Progenitor cell of endocrine pancreas (in vitro differentiated cells): ENCODE results near the gene SCN11A. TPM values are rescaled to one million over a fixed set of nuclear protein-coding genes. Genes with fewer than 3 reads are reported as not detected.

Experiments used
- DNase-seq: peaks from one replicate; pipeline ENCODE4 v3.0.0; 2021; ENCODE audit warnings: low spot score; ENCODE audit not compliant: unreplicated experiment
- H3K27ac Mint-ChIP-seq: 2 replicates; pipeline ENCODE4 v1.8.0; 2021; ENCODE audit warnings: mild to moderate bottlenecking, moderate library complexity, mixed read lengths
- H3K27me3 Mint-ChIP-seq: 2 replicates; pipeline ENCODE4 v1.8.0; 2021; ENCODE audit warnings: mixed read lengths
- H3K36me3 Mint-ChIP-seq: 2 replicates; pipeline ENCODE4 v1.8.0; 2022; ENCODE audit warnings: mixed read lengths; ENCODE audit not compliant: insufficient read depth
- H3K4me1 Mint-ChIP-seq: 2 replicates; pipeline ENCODE4 v1.8.0; 2021; ENCODE audit warnings: low read depth, mixed read lengths
- H3K4me3 Mint-ChIP-seq: 2 replicates; pipeline ENCODE4 v1.8.0; 2021; ENCODE audit warnings: low read depth, mild to moderate bottlenecking, moderate library complexity, mixed read lengths
- H3K9me3 Mint-ChIP-seq: 2 replicates; pipeline ENCODE4 v1.8.0; 2021; ENCODE audit warnings: low read depth, mixed read lengths
- total RNA-seq: library from RNA; stranded (reverse); gene quantifications from 2 replicates; pipeline ENCODE4 v1.2.1, GENCODE V29; 2021
- TF ChIP-seq, protein P1 (sequence below): fragments of 200-600 bp; sonication (generic); IDR thresholded peaks from one replicate; pipeline ENCODE4 v1.5.0; 2021; ENCODE audit warnings: antibody characterized with exemption, mild to moderate bottlenecking; ENCODE audit not compliant: unreplicated experiment

SCN11A gene
- total RNA-seq, 1 donor from 2014 or later = 1.6 TPM

DNA sequence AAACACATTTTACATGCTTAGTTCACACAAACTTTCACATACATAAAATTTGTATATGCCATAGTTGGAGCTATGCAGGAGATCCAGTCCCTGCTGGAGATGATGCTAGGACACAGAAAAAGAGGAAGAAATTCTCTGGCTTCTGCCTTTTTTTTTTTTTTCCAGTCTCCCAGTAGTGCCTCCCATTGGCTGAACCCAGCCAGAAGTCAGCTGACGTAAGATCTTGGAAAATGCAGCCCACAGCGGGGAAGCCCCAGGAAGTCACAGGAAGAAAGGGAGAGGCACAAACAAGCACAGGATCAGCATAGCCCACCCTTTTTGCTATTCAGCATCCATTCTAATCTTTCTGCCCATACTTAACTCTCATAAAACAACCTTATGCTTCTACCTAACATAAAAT, 38.5 kb downstream of the SCN11A start:
- no peak overlapping the region for H3K4me3 Mint-ChIP-seq
- TF ChIP-seq, protein P1, sequence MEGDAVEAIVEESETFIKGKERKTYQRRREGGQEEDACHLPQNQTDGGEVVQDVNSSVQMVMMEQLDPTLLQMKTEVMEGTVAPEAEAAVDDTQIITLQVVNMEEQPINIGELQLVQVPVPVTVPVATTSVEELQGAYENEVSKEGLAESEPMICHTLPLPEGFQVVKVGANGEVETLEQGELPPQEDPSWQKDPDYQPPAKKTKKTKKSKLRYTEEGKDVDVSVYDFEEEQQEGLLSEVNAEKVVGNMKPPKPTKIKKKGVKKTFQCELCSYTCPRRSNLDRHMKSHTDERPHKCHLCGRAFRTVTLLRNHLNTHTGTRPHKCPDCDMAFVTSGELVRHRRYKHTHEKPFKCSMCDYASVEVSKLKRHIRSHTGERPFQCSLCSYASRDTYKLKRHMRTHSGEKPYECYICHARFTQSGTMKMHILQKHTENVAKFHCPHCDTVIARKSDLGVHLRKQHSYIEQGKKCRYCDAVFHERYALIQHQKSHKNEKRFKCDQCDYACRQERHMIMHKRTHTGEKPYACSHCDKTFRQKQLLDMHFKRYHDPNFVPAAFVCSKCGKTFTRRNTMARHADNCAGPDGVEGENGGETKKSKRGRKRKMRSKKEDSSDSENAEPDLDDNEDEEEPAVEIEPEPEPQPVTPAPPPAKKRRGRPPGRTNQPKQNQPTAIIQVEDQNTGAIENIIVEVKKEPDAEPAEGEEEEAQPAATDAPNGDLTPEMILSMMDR = no peak

DNA sequence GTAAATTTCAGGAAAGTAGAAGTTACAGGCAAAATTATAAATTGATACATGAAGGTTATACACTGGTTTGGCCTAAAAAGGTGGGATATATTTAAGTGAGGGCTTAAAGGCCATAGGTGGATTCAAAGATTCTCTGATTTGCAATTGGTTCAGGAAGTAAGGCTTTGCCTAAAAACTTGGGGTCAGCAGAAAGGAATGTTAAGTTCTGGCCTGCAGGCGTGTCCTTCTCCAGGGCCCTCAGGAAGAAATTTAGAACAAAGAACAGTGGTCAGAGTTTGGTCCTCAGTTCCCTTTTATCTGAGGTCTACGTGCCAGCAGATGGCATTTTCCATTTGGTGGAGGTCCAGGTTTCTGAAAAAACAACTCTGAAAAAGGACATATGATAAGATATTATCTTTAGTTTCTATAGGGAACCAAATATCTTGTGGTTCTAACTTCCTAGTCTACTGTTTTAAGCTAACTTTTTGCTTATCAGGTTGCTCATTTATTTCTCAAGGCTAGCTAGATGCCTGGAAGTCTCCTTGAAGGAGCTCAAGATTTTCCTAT, 40.5 kb downstream of the SCN11A start:
- Mint-ChIP-seq H3K9me3 (no peaks in the 10 kb centered on the region), H3K27me3 (no peaks in the 10 kb centered on the region), H3K4me3 (no peak overlapping the region), H3K27ac (no peak overlapping the region), H3K36me3 (no peaks in the 10 kb centered on the region), H3K4me1 (peaks cover 3% of the 10 kb centered on the region)
- DNase-seq = no peak
- TF ChIP-seq, protein P1 = no peak

More for the DNA sequence above, 38.5 kb downstream of the SCN11A start:
- no peak for DNase-seq
- H3K36me3 Mint-ChIP-seq = no peaks in the 10 kb centered on the region
- peaks cover 3% of the 10 kb centered on the region for H3K4me1 Mint-ChIP-seq
- no peak overlapping the region for H3K27ac Mint-ChIP-seq
- H3K9me3 Mint-ChIP-seq = no peaks in the 10 kb centered on the region
- H3K27me3 Mint-ChIP-seq = no peaks in the 10 kb centered on the region

DNA sequence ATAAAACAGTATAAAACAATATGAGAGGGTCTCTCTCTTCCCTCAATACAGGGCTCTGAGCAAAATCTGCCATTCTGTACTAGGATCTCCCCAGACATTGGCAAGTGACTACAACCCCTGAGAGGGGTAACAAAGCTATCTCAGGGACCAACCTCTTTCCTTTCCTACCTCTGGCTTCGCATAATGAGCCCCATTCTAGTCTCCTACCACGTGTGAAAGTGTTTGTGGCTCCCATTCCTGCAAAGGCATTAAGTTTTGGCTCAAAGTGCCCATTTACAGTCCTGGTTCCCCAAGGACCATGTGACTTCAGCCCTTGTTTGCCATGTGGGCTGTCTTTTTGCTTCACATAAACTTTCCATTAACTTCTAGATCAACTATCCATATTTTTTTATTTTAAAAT, 46.4 kb downstream of the SCN11A start:
- H3K27me3 Mint-ChIP-seq = no peaks in the 10 kb centered on the region
- H3K4me3 Mint-ChIP-seq = no peak overlapping the region
- no peak for DNase-seq
- H3K9me3 Mint-ChIP-seq = no peaks in the 10 kb centered on the region
- no peaks in the 10 kb centered on the region for H3K4me1 Mint-ChIP-seq
- TF ChIP-seq, protein P1 = no peak
- H3K27ac Mint-ChIP-seq = no peak overlapping the region
- no peaks in the 10 kb centered on the region for H3K36me3 Mint-ChIP-seq

Other genes starting within 250 kb of the SCN11A start
- not detected in 2 replicates for gene SCN10A, start 235.7 kb downstream of the SCN11A start, total RNA-seq
- 69.7 and 78.3 TPM in 2 replicates for gene WDR48, start 72 bp upstream of the SCN11A start, total RNA-seq
- 64.3 and 72.8 TPM in 2 replicates for gene GORASP1, start 55.7 kb upstream of the SCN11A start, total RNA-seq
- 16.1 and 17.2 TPM in 2 replicates for gene TTC21A, start 55.7 kb upstream of the SCN11A start, total RNA-seq
- 6.6 and 6.7 TPM in 2 replicates for gene CSRNP1, start 101.6 kb upstream of the SCN11A start, total RNA-seq
- 0.16 TPM in 1 of 2 replicates, not detected in the other for gene XIRP1, start 140.7 kb upstream of the SCN11A start, total RNA-seq
- gene CX3CR1, start 228.1 kb upstream of the SCN11A start, total RNA-seq = not detected in 2 replicates